GM12864 (cell line): Measurements from ENCODE around the gene PAK1IP1.
"Not testable (repeated sequence)": the region's sequence is repeated elsewhere in the genome, so short reads cannot be mapped to it uniquely, and the experiment has no call there.

ENCODE experiments used
- DNase-seq: peaks from one replicate; pipeline ENCODE4 v3.0.0-alpha.2; 2011; ENCODE audit warnings: low read depth
- H3K4me3 ChIP-seq: 2 replicates; pipeline ENCODE4 v1.5.1; 2011; ENCODE audit warnings: mild to moderate bottlenecking, low read depth, low read length, control low read depth
- TF ChIP-seq, protein P1 (sequence below): IDR thresholded peaks from 2 replicates; pipeline ENCODE4 v1.5.1; 2011; ENCODE audit warnings: low read depth, mild to moderate bottlenecking, moderate library complexity, low read length, control low read depth, inconsistent platforms; ENCODE audit errors: missing control alignments

Gene PAK1IP1

DNA sequence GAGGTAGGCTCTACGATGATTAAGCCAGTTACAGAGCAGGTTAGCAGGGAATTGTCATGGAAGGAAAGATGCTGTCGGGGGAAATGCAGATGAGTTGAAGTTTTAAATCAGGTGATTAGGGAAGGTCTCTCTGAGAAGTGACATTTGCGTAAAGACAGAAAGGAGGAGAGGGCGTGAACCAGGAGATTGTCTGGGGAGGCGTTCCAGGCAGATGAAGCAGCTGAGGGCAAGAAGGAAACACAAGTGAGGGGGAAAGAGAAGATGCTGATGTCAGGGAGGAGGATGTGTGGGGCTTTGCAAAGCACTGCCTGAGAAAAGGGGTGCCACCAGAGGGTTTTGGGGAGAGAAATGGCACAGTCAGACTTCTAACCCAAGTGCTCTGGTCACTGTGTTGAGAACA, 50.3 kb downstream of the PAK1IP1 start:
- H3K4me3 ChIP-seq = no peak overlapping the region
- DNase-seq = no peak
- TF ChIP-seq, protein P1, sequence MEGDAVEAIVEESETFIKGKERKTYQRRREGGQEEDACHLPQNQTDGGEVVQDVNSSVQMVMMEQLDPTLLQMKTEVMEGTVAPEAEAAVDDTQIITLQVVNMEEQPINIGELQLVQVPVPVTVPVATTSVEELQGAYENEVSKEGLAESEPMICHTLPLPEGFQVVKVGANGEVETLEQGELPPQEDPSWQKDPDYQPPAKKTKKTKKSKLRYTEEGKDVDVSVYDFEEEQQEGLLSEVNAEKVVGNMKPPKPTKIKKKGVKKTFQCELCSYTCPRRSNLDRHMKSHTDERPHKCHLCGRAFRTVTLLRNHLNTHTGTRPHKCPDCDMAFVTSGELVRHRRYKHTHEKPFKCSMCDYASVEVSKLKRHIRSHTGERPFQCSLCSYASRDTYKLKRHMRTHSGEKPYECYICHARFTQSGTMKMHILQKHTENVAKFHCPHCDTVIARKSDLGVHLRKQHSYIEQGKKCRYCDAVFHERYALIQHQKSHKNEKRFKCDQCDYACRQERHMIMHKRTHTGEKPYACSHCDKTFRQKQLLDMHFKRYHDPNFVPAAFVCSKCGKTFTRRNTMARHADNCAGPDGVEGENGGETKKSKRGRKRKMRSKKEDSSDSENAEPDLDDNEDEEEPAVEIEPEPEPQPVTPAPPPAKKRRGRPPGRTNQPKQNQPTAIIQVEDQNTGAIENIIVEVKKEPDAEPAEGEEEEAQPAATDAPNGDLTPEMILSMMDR = no peak

DNA sequence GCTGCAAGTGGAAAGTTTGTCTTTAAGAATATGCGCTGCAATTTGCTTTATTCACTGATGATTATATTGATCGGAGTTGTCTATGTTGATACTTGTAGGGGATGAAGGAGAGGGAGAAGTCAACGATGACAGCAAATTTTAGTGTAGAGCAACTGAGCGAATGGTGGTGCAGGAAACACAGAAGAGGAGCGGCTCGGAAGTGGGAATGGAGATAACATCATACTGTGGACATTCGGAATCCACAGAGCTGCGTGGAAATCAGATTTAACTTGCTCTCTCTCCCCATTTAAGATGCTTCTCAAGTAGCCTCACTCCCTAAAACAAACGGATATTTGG, 52.1 kb downstream of the PAK1IP1 start:
- H3K4me3 ChIP-seq = peak overlapping the region; percentile 96
- no peak for DNase-seq
- TF ChIP-seq, protein P1 = no peak

DNA sequence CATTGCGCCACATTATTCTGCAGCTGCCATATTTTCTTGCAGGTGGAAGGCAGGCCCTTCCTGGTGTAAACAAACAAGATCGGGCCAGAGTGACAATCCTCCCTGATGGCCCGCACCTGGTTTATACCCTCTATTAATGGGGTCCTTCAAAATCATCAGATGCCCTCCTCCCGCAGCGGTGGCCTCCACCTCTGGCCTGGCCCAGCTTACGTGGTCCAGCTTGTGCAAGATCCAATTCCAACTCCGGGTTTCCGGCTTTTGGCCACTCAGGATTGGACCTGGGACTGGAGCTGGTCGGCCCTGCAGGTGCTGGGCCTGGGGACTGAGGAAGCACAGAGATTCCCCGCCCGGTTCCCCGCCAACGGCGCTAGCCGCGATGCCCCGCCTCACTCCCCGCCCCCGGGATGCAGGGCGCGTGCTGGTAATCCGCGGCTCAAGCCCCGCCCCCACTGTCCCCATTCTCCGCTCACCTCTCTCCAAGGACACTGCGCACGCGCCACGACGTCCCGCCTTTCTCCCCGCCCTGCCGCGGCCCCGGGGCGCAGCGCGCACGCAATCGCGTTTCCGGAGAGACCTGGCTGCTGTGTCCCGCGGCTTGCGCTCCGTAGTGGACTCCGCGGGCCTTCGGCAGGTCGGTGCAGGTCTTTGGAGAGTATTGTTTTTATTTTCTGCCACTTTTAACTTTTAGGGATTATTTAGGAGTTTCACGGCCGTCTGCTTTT, 52.6 kb downstream of the PAK1IP1 start, which contains the start of gene TMEM14B:
Gene TMEM14B, plus strand, starts transcription at position 555 of the 722 bp plus-strand sequence. CDS start 1,441 bp downstream, outside the sequence.
- DNase-seq = peak; percentile 86
- TF ChIP-seq, protein P1 = no peak
- peak within 1 kb of the TSS; percentile 96 for H3K4me3 ChIP-seq

DNA sequence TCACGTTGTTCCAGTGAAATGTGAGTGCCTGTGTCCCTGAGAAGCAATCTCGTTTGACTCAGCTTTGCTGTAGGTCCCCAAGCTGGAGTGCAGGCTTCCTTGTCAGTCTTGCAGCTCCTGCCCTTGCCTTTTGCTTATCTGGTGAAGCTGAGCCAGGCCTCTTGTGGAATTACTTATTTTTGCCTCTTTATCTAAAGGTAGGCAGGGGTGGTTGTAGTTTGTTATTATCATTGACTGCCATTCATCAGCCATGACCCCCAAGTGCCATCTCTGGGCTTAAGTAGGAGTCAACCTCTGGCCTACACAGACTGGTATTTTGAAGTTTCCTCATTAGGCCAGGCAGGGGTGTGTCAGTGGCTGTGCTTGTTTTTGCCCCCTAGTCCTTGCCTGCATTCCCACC, 55.0 kb downstream of the PAK1IP1 start:
- no peak overlapping the region for H3K4me3 ChIP-seq
- DNase-seq = no peak
- TF ChIP-seq, protein P1 = no peak

DNA sequence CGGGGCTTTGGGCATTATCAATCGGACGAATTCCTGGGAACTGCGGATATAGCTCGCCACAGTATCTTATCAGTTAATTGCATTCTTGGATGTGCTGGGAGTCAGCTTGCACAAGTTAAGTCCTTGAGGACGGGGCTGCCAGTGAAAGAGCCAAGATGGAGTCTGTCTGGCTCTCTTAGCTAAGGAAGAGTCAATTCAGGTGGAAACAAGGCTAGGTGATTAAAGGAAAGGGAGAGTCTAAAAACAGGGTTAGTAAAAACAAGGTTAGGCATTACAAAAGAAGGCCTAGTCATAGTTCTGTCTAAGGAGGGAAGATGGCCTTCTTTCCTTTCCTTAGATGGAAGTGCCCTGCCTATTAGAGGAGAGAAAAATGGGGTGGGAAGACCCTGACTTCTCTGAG, 55.8 kb downstream of the PAK1IP1 start:
- not testable (repeated sequence) for H3K4me3 ChIP-seq, DNase-seq

DNA sequence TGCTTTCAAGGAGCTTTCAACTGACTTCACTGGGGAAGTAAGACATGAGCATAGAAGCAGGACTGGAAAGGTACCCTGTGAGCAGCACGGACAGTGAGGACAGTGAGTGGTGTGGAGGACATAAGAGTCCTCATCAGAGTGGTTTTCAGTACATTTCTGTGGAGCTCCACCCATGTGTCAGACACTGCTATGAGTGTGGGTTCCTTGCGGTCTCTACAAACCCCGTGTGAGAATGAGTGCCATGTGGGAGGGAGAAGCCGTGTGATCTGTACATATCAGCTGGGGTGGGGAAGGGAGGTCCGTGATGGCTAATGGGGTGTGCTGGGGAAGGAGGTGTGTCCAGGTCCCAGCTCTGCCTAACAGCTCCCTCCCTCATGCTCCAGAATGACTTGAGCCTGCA, 57.0 kb downstream of the PAK1IP1 start:
- DNase-seq, H3K4me3 ChIP-seq: not testable (repeated sequence)

DNA sequence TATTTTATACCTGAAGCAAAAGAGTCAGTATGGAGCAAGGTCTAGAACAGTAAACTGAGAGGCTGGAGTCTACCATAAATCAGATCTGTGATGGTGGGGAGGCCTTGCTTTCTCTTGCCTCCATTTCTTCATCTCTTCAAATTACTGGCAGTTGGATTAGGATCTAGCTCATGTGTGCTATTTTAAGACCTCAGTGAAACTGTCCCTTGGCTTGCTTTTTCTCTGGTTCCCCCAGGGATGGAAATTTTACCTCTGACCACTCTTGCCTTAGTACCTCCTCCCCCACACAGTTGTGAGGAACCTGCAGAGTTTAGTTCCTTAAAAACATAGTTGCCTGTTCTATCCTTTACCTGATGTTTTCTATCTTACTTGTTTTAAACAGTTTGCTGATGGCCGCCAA, 61.3 kb downstream of the PAK1IP1 start:
- TF ChIP-seq, protein P1 = no peak

More for the DNA sequence above, 61.3 kb downstream of the PAK1IP1 start:
- no peak overlapping the region for H3K4me3 ChIP-seq
- DNase-seq = no peak
